Measurements from ENCODE around the gene HDAC6.

HDAC6 gene

GRCh38 chrX:48823053-48823452, 21.2 kb downstream of the HDAC6 start:
- H3K4me3 ChIP-seq (ENCODE audit: low read depth, low read length) = no peak overlapping the region
- peaks cover 16% of the 10 kb centered on the region for H3K27me3 ChIP-seq (ENCODE audit: insufficient read depth, low read depth, severe bottlenecking)
- no peak overlapping the region for H3K27ac ChIP-seq
- TF ChIP-seq CTCF (IDR thresholded peaks at IDR 0.05; ENCODE audit: low read depth, low read length) = no peak
- H3K9me3 ChIP-seq (ENCODE audit: severe bottlenecking) = no peaks in the 10 kb centered on the region
- H3K36me3 ChIP-seq = no peaks in the 10 kb centered on the region; the same call in 1 of the 2 replicates
- DNase-seq = no peak

GRCh38 chrX:48824066-48824465, 22.2 kb downstream of the HDAC6 start:
- Histone ChIP-seq H3K4me3 (ENCODE audit: low read depth, low read length) (no peak overlapping the region), H3K9me3 (ENCODE audit: severe bottlenecking) (no peaks in the 10 kb centered on the region), H3K27ac (no peak overlapping the region), H3K36me3 (no peaks in the 10 kb centered on the region; the same call in 1 of the 2 replicates), H3K27me3 (ENCODE audit: insufficient read depth, low read depth, severe bottlenecking) (peaks cover 19% of the 10 kb centered on the region)
- DNase-seq = no peak
- TF ChIP-seq CTCF (IDR thresholded peaks at IDR 0.05; ENCODE audit: low read depth, low read length) = no peak

- H3K27ac ChIP-seq = no peak within 1 kb of the TSS
- peaks cover 21% of the 10 kb centered on the region for H3K27me3 ChIP-seq (ENCODE audit: insufficient read depth, low read depth, severe bottlenecking)
- no peaks in the 10 kb centered on the region for H3K9me3 ChIP-seq (ENCODE audit: severe bottlenecking)
- no peak within 1 kb of the TSS for H3K4me3 ChIP-seq (ENCODE audit: low read depth, low read length)
- DNase-seq = no peak
- no peaks in the 10 kb centered on the region; the same call in 1 of the 2 replicates for H3K36me3 ChIP-seq
- no peak for TF ChIP-seq CTCF (IDR thresholded peaks at IDR 0.05; ENCODE audit: low read depth, low read length)
Measured at GRCh38 chrX:48826135-48826875, 24.4 kb downstream of the HDAC6 start, which contains the start of gene ERAS. Gene ERAS (plus strand): TSS chrX:48826513. CDS start chrX:48829124, 2,611 bp downstream.

GRCh38 chrX:48826876-48827653, 25.2 kb downstream of the HDAC6 start:
- TF ChIP-seq CTCF (IDR thresholded peaks at IDR 0.05; ENCODE audit: low read depth, low read length) = no peak
- H3K27me3 ChIP-seq (ENCODE audit: insufficient read depth, low read depth, severe bottlenecking) = peaks cover 26% of the 10 kb centered on the region
- no peak overlapping the region for H3K27ac ChIP-seq
- no peaks in the 10 kb centered on the region; the same call in 1 of the 2 replicates for H3K36me3 ChIP-seq
- no peaks in the 10 kb centered on the region for H3K9me3 ChIP-seq (ENCODE audit: severe bottlenecking)
- DNase-seq = no peak
- no peak overlapping the region for H3K4me3 ChIP-seq (ENCODE audit: low read depth, low read length)

- Histone ChIP-seq H3K27me3 (ENCODE audit: insufficient read depth, low read depth, severe bottlenecking) (peaks cover 26% of the 10 kb centered on the region), H3K27ac (no peak overlapping the region), H3K4me3 (ENCODE audit: low read depth, low read length) (no peak overlapping the region), H3K9me3 (ENCODE audit: severe bottlenecking) (no peaks in the 10 kb centered on the region), H3K36me3 (no peaks in the 10 kb centered on the region; the same call in 1 of the 2 replicates)
- no peak for DNase-seq
- no peak for TF ChIP-seq CTCF (IDR thresholded peaks at IDR 0.05; ENCODE audit: low read depth, low read length)
Measured at GRCh38 chrX:48827654-48827968, 25.7 kb downstream of the HDAC6 start.

Data from WERI-Rb-1 (cell line).